HUES6 (cell line): ENCODE measurements around the gene PPFIBP1.
"Not testable (repeated sequence)": the region's sequence is repeated elsewhere in the genome, so short reads cannot be mapped to it uniquely, and the experiment has no call there.

Experiments used
- H3K27ac ChIP-seq: 2 replicates; pipeline ENCODE4 v1.7.0; 2013; ENCODE audit warnings: low read depth, mild to moderate bottlenecking, low read length, inconsistent platforms
- H3K27me3 ChIP-seq: 2 replicates; pipeline ENCODE4 v1.6.1; 2013; ENCODE audit warnings: low read length; ENCODE audit not compliant: control insufficient read depth, insufficient read depth
- H3K36me3 ChIP-seq: 2 replicates; pipeline ENCODE4 v1.6.1; 2013; ENCODE audit warnings: low read length; ENCODE audit not compliant: control insufficient read depth, insufficient read depth
- H3K4me1 ChIP-seq: 2 replicates; pipeline ENCODE4 v1.6.1; 2013; ENCODE audit warnings: low read length; ENCODE audit not compliant: control insufficient read depth, insufficient read depth
- H3K4me3 ChIP-seq: 2 replicates; pipeline ENCODE4 v1.5.1; 2013; ENCODE audit warnings: low read depth, low read length
- H3K9ac ChIP-seq: one replicate; pipeline ENCODE4 v1.6.1; 2013; ENCODE audit warnings: mild to moderate bottlenecking, low read length
- H3K9me3 ChIP-seq: 2 replicates; pipeline ENCODE4 v1.6.1; 2013; ENCODE audit warnings: low read depth, low read length; ENCODE audit not compliant: control insufficient read depth, insufficient read depth

Gene PPFIBP1

DNA sequence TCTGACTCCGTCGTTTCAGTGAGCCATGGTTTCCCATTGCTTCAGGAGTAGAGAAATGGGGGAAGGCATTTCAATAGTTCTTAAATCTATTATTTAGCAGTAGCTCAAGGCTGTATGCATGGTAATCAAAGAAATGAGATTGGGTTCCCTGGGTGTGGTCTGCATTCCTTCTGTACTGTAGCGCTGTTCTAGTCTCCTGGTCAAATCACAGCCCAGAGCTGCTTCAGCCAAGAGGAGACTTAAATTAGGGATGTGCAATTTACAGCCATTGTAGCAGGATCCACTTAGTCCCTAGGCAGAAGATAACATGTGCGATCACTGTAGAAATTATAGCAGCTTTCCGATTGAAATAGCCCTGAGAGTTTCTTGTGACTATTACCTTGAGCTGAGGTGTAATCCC, 58.4 kb downstream of the PPFIBP1 start:
- not testable (repeated sequence) for H3K9ac ChIP-seq, H3K27ac ChIP-seq, H3K4me3 ChIP-seq, H3K27me3 ChIP-seq, H3K9me3 ChIP-seq, H3K36me3 ChIP-seq, H3K4me1 ChIP-seq

DNA sequence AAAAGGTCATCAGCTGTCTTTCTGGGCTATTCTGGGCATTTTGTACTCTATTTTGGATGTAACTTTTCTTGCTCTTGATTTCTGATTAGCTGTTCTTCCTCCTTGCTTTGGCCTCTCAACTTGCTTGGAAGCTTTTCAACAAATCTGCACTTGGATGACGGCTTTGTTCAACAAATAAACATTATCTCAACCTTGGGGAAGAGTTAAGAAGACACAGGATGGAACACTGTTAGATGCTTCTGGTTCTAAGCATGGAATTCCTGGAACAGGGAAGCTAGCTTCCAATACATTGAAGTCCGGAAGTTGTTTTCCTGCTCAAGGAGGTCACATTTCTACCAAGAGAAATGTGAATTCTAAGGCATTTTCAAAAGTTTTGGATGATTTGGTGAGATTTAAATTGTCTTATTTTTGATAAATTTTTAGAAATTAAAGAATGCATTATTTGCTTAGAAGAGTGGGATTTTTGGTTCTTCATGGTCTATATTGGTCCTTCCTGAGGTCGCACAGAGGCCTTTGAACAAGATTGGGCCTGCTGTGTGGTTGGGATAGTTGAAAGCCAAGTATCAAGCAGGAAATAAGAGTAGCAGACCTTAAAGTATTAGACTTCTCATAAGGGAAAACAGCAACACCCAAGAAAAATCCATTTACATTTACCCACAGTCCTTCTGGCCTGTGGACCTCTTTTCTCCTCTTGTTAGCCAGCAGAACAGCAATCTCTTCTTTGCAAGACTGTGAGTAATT, 59.2 kb downstream of the PPFIBP1 start:
- Histone ChIP-seq H3K9me3 (no peaks in the 10 kb centered on the region), H3K27me3 (no peaks in the 10 kb centered on the region), H3K4me3 (no peak overlapping the region), H3K4me1 (no peaks in the 10 kb centered on the region), H3K9ac (no peak overlapping the region), H3K27ac (no peak overlapping the region), H3K36me3 (peaks cover 8% of the 10 kb centered on the region; the same call in 1 of the 2 replicates)

DNA sequence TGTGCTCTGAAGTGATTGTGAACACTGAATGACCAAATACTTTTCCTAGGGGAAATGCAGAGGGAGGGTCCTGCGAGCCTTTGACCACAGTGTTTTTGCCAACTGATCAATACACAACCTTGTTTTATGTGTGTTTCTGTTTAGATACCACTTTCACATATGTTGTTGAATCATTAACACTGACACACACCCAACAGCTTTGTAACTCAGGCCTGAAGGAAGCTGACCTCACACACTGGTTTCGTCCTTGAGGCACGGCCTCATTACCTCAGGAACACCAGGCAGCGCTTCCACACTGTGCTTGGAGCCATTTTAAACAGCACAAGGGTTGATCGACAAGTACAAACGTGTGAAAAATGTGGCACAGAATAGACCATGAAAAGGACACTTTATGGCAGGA, 60.0 kb downstream of the PPFIBP1 start:
- Histone ChIP-seq H3K27ac (no peak overlapping the region), H3K9ac (no peak overlapping the region), H3K27me3 (no peaks in the 10 kb centered on the region), H3K4me3 (no peak overlapping the region), H3K9me3 (no peaks in the 10 kb centered on the region), H3K36me3 (peaks cover 5% of the 10 kb centered on the region; the same call in 1 of the 2 replicates), H3K4me1 (no peaks in the 10 kb centered on the region)

DNA sequence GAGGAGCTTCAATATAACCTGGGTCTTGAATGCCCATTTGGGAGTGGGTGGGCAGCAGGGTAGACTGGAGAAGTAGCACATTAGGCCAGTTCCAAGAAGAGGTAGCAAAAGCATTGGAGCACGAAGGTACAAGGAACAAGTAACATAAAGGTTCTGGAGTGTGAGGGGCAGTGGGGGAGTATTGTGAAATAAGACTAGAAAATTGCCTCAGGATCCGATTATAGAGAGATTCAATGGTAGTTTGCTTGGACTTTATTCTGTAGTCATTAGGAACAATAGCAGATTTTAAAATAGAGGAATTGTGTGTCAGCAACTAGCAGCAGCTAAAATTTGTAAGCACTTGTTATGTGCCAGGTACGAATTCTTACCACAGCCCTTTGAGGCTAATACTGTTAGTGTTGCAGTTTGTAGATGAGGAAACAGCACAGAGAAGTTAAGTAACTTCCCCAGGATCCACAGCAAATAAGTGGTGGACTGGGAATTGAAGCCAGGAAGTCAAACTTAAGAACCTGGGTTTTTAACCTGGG, 61.8 kb downstream of the PPFIBP1 start:
- Histone ChIP-seq H3K27me3 (no peaks in the 10 kb centered on the region), H3K36me3 (no peaks in the 10 kb centered on the region), H3K4me3 (no peak overlapping the region), H3K9ac (no peak overlapping the region), H3K9me3 (no peaks in the 10 kb centered on the region), H3K4me1 (no peaks in the 10 kb centered on the region), H3K27ac (no peak overlapping the region)

DNA sequence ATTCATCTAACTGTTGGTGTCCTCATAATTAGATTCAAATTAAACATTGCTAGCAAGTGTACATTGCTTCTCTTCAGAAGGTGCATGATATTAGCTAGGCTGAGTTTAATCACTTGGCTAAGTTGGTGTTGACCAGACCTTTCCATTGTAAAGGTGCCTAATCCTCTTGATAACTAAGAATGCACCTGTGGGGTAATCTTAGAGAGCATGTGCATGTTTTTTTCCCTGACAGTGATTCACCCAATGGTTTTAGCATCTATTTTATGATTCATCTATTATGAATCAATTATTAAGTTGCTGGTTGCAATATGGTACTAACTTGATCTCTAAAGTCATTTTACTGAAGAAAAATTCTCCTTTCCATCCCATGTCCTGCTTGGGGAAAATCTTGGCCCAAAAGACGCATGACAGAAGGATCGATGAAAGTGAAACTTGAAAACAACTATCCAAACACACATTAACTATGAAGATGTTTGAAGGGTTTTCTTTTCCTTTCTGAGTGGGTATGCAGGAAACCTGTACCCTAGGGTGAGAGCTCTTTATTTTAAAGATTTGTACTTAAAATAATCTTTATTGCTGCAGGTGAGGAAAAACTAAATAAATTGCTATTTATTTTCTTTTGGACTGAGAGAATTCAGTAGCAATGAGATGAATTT, 64.2 kb downstream of the PPFIBP1 start:
- not testable (repeated sequence) for H3K27me3 ChIP-seq, H3K27ac ChIP-seq, H3K4me3 ChIP-seq, H3K9me3 ChIP-seq, H3K36me3 ChIP-seq, H3K4me1 ChIP-seq, H3K9ac ChIP-seq

DNA sequence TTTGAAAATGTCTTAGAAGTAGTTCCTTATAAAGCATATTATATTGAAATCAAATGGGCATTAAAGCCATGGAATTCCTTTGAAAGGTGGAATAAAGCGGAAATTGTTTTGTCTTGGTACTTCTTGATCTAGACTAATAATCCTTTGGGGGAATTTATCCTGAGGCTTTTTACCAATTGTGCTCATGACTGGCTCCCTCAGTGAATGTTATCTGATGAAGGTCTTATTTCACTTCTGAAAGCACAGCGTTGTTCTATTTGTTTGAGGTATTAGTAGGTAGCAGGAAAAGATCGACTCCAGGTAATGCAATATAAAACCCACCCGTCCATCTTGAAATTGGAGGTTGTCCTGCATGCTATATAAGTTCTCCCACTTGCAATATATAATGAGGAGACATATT, 64.8 kb downstream of the PPFIBP1 start:
- Histone ChIP-seq H3K27ac (no peak overlapping the region), H3K4me3 (no peak overlapping the region), H3K36me3 (no peaks in the 10 kb centered on the region), H3K9me3 (no peaks in the 10 kb centered on the region), H3K9ac (no peak overlapping the region), H3K4me1 (no peaks in the 10 kb centered on the region; the same call in 1 of the 2 replicates), H3K27me3 (no peaks in the 10 kb centered on the region)

DNA sequence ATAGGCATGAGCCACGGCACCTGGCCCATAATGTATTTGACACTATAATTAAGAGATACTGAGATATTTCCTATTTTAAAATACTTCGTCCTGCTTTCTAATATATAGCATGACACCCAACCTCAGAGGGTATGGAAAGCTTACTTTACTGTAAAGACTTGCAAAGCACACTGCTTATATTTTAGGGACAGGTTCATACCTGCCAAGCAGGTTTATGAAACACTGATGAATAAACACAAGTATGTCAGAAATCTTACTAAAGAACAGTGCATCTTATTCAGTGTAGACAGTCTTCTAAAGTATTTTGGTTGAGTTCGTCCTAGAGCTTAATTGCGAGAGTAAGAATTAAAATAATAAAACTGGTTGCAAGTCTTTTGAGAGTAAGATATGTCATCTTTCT, 65.4 kb downstream of the PPFIBP1 start:
- Histone ChIP-seq H3K36me3 (no peaks in the 10 kb centered on the region), H3K9me3 (no peaks in the 10 kb centered on the region), H3K4me1 (no peaks in the 10 kb centered on the region; the same call in 1 of the 2 replicates), H3K27me3 (no peaks in the 10 kb centered on the region), H3K9ac (no peak overlapping the region), H3K27ac (no peak overlapping the region), H3K4me3 (no peak overlapping the region)

DNA sequence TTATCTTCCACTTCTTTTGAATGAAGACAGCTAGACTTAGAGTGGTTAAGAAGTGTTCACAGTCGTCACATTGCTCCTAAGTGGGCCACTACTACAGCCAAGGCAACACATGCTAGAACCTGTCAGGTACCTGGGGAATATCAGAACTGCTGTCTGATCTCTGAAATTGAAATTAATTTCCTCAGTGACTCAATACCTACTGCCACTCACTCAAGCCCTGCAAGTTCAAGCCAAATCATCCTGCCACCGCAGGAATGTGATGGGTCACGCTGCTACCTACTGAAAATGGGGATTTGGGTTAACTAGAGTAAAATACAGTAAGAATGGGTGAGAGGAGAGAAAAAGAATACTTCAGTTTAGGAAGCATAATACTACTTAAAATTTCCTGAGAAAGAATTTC, 67.7 kb downstream of the PPFIBP1 start:
- not testable (repeated sequence) for H3K4me1 ChIP-seq, H3K9me3 ChIP-seq, H3K27me3 ChIP-seq, H3K4me3 ChIP-seq, H3K9ac ChIP-seq, H3K36me3 ChIP-seq, H3K27ac ChIP-seq

DNA sequence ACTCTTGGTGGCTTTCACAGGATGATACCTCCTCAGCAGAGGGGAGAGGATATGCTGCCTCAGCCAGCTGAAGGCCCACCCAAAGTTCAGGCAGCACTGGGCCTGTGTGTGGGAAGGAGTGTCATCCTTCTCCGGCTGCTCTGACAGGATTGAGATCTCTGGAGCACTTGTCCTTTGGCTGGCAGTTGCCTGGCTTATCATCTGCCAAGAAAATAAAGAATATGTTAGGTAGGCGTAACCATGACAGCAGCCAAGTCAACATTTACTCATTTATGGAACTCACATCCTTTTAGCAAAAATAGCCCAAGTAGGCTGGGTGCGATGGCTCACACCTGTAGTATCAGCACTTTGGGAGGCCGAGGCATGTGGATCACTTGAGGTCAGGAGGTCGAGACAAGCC, 68.5 kb downstream of the PPFIBP1 start:
- H3K27ac ChIP-seq = no peak overlapping the region
- no peaks in the 10 kb centered on the region for H3K9me3 ChIP-seq
- no peaks in the 10 kb centered on the region for H3K36me3 ChIP-seq
- H3K9ac ChIP-seq = no peak overlapping the region
- H3K4me3 ChIP-seq = no peak overlapping the region
- H3K27me3 ChIP-seq = no peaks in the 10 kb centered on the region
- no peaks in the 10 kb centered on the region; the same call in 1 of the 2 replicates for H3K4me1 ChIP-seq

DNA sequence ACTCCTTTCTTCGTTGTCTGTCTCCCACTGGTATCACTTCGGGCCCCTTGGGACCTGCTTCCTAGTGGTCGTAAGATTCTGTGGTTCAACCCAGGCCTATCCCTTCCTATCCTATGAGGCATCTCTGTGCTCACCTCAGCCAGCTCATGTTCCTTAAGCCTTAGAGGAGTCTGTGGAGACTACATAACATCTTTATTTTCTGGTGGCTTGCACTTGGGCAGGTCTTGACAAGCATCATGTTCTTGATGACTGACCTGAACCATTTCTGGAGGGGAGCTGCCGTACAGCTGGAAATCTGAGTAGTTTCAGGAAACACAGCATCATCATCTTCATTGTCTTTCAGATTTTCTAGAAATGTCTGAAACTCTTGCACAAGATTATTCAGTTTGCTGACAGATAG, 69.3 kb downstream of the PPFIBP1 start:
- Histone ChIP-seq H3K27me3 (no peaks in the 10 kb centered on the region), H3K27ac (no peak overlapping the region), H3K4me1 (no peaks in the 10 kb centered on the region; the same call in 1 of the 2 replicates), H3K36me3 (no peaks in the 10 kb centered on the region), H3K9ac (no peak overlapping the region), H3K9me3 (0 out of 2 replicates have a peak, but pooled peaks cover 2% of the 10 kb centered on the region), H3K4me3 (no peak overlapping the region)

DNA sequence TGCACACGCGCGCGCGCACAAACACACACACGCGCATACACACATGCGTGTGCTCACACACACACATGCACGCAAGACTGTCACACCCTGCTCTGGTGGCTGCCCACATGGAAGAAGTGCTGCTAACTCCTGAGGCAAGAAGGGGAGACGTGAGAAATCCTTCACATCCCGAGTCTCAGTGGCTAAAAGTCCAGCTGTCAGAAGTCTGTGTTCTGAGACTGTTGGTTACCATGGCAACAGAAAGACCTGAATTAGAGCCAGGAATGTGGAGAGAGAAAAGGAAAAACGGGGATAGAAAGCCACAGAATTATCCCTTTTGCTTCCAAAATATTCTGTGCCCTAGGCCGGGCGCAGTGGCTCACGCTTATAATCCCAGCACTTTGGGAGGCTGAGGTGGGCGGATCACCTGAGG, 71.2 kb downstream of the PPFIBP1 start:
- Histone ChIP-seq H3K9me3 (0 out of 2 replicates have a peak, but pooled peaks cover 3% of the 10 kb centered on the region), H3K4me1 (no peaks in the 10 kb centered on the region; the same call in 1 of the 2 replicates), H3K9ac (no peak overlapping the region), H3K27me3 (no peaks in the 10 kb centered on the region), H3K36me3 (no peaks in the 10 kb centered on the region), H3K27ac (no peak overlapping the region), H3K4me3 (no peak overlapping the region)
